ENCODE measurements around the gene TRMT1. TPM values are rescaled to one million over a fixed set of nuclear protein-coding genes. Genes with fewer than 3 reads are reported as not detected.

The TRMT1 gene
- total and polyA plus RNA-seq, 2 of the 8 experiments (the other 6 are each of a cell fraction or from before 2014, with no cell fraction given): 77.4 to 99.3 TPM

GRCh38 chr19:13057744-13058143 lies 58.8 kb downstream of the TRMT1 start (continued):
- TF ChIP-seq BACH1 (IDR thresholded peaks at IDR 0.05; ENCODE audit: low read length): no peak
- TF ChIP-seq JUND (IDR thresholded peaks at IDR 0.05; ENCODE audit: low read length): no peak
- TF ChIP-seq EP300 (IDR thresholded peaks at IDR 0.05; ENCODE audit: borderline replicate concordance in 1 of 2, low read depth in 2 of 2, low read length in 2 of 2): no peak

Measured in H1 (cell line).